ENCODE results near the gene SLC6A19.

SLC6A19 gene

GRCh38 chr5:1190278-1190677 lies 11.1 kb upstream of the SLC6A19 start:
- no peak for DNase-seq (ENCODE audit: low spot score)
- H3K27ac ChIP-seq: no peak overlapping the region
- TF ChIP-seq CTCF (IDR thresholded peaks at IDR 0.05): no peak

GRCh38 chr5:1190837-1191239 lies 10.6 kb upstream of the SLC6A19 start:
- Histone ChIP-seq H3K27ac (no peak overlapping the region), H3K4me3 (no peak overlapping the region)
- DNase-seq (ENCODE audit: low spot score): no peak
- no peak for TF ChIP-seq CTCF (IDR thresholded peaks at IDR 0.05)

More at GRCh38 chr5:1190278-1190677, 11.1 kb upstream of the SLC6A19 start:
- H3K4me3 ChIP-seq: no peak overlapping the region

- H3K27ac ChIP-seq: no peak overlapping the region
- H3K4me3 ChIP-seq: no peak overlapping the region
- no peak for DNase-seq (ENCODE audit: low spot score)
- TF ChIP-seq CTCF (IDR thresholded peaks at IDR 0.05): no peak
Measured at GRCh38 chr5:1192971-1193590, 8.3 kb upstream of the SLC6A19 start.

GRCh38 chr5:1193591-1193985 lies 7.8 kb upstream of the SLC6A19 start:
- TF ChIP-seq CTCF (IDR thresholded peaks at IDR 0.05): no peak
- H3K27ac ChIP-seq: no peak overlapping the region
- H3K4me3 ChIP-seq: no peak overlapping the region
- DNase-seq (ENCODE audit: low spot score): no peak

GRCh38 chr5:1194378-1194777 lies 7.0 kb upstream of the SLC6A19 start:
- Histone ChIP-seq H3K4me3 (no peak overlapping the region), H3K27ac (no peak overlapping the region)
- no peak for TF ChIP-seq CTCF (IDR thresholded peaks at IDR 0.05)
- no peak for DNase-seq (ENCODE audit: low spot score)

- TF ChIP-seq CTCF (IDR thresholded peaks at IDR 0.05): no peak
- no peak for DNase-seq (ENCODE audit: low spot score)
- no peak overlapping the region for H3K27ac ChIP-seq
- no peak overlapping the region for H3K4me3 ChIP-seq
Measured at GRCh38 chr5:1195439-1195838, 6.0 kb upstream of the SLC6A19 start.

- no peak overlapping the region for H3K4me3 ChIP-seq
- no peak overlapping the region for H3K27ac ChIP-seq
- DNase-seq (ENCODE audit: low spot score): no peak
- no peak for TF ChIP-seq CTCF (IDR thresholded peaks at IDR 0.05)
Measured at GRCh38 chr5:1195916-1196315, 5.5 kb upstream of the SLC6A19 start.

All from coronary artery (tissue), 2 donors.